RWPE2 (cell line): ENCODE measurements around the gene STX11.

Source experiments
- ATAC-seq: fragments of 200-7000 bp; cut with Tn5 transposase; 3 replicates; pipeline ENCODE4 v1.9.1; 2021; ENCODE audit warnings: low read depth
- DNase-seq: peaks from one replicate; pipeline ENCODE4 v3.0.0-alpha.2; 2020; ENCODE audit warnings: low spot score
- H3K27ac ChIP-seq: fragments of 450-650 bp; 2 replicates; pipeline ENCODE4 v1.5.1; 2017; ENCODE audit warnings: mild to moderate bottlenecking; ENCODE audit not compliant: poor library complexity, severe bottlenecking
- H3K27me3 ChIP-seq: fragments of 250-450 bp; sonication (Bioruptor Pico); 2 replicates; pipeline ENCODE4 v1.5.1; 2021; ENCODE audit warnings: mild to moderate bottlenecking, moderate library complexity; ENCODE audit not compliant: insufficient read depth, poor library complexity, severe bottlenecking
- H3K36me3 ChIP-seq: fragments of 250-450 bp; sonication (Bioruptor Pico); 2 replicates; pipeline ENCODE4 v1.5.1; 2020; ENCODE audit warnings: low read depth, mild to moderate bottlenecking, moderate library complexity
- H3K4me1 ChIP-seq: fragments of 250-450 bp; sonication (Bioruptor Pico); 2 replicates; pipeline ENCODE4 v1.5.1; 2021; ENCODE audit warnings: mild to moderate bottlenecking, moderate library complexity; ENCODE audit not compliant: insufficient read depth, poor library complexity, severe bottlenecking
- H3K4me3 ChIP-seq: fragments of 250-450 bp; sonication (Bioruptor Pico); 2 replicates; pipeline ENCODE4 v1.5.1; 2021; ENCODE audit warnings: mild to moderate bottlenecking, moderate library complexity; ENCODE audit not compliant: severe bottlenecking
- H3K9me3 ChIP-seq: fragments of 250-450 bp; sonication (Bioruptor Pico); 2 replicates; pipeline ENCODE4 v1.5.1; 2021; ENCODE audit warnings: mild to moderate bottlenecking, moderate library complexity; ENCODE audit not compliant: severe bottlenecking
- CTCF ChIP-seq: fragments of 450-650 bp; IDR thresholded peaks from one replicate; pipeline ENCODE4 v1.5.1; 2017; ENCODE audit warnings: mild to moderate bottlenecking, moderate library complexity; ENCODE audit not compliant: poor library complexity, severe bottlenecking

The STX11 gene

GRCh38 chr6:144202879-144203468 is 52.7 kb downstream of the STX11 start:
- Histone ChIP-seq H3K4me3 (no peak overlapping the region), H3K27me3 (no peaks in the 10 kb centered on the region), H3K4me1 (no peaks in the 10 kb centered on the region), H3K36me3 (no peaks in the 10 kb centered on the region), H3K27ac (no peak overlapping the region), H3K9me3 (peaks cover 5% of the 10 kb centered on the region)
- ATAC-seq (no peak), DNase-seq (no peak)
- no peak for TF ChIP-seq CTCF

GRCh38 chr6:144211160-144211559 is 60.8 kb downstream of the STX11 start:
- no peaks in the 10 kb centered on the region for H3K4me1 ChIP-seq
- no peaks in the 10 kb centered on the region for H3K36me3 ChIP-seq
- TF ChIP-seq CTCF: no peak
- H3K4me3 ChIP-seq: no peak overlapping the region
- H3K27me3 ChIP-seq: no peaks in the 10 kb centered on the region
- H3K9me3 ChIP-seq: no peaks in the 10 kb centered on the region
- H3K27ac ChIP-seq: no peak overlapping the region
- DNase-seq (no peak), ATAC-seq (no peak)

GRCh38 chr6:144213315-144213714 is 63.0 kb downstream of the STX11 start:
- Histone ChIP-seq H3K36me3 (no peaks in the 10 kb centered on the region), H3K4me3 (no peak overlapping the region), H3K27ac (no peak overlapping the region), H3K4me1 (no peaks in the 10 kb centered on the region), H3K9me3 (no peaks in the 10 kb centered on the region), H3K27me3 (no peaks in the 10 kb centered on the region)
- no peak for DNase-seq
- ATAC-seq: no peak
- TF ChIP-seq CTCF: no peak

GRCh38 chr6:144214029-144214428 is 63.7 kb downstream of the STX11 start:
- no peaks in the 10 kb centered on the region for H3K36me3 ChIP-seq
- ATAC-seq (no peak), DNase-seq (no peak)
- H3K27me3 ChIP-seq: no peaks in the 10 kb centered on the region
- no peak overlapping the region for H3K4me3 ChIP-seq
- no peak overlapping the region for H3K27ac ChIP-seq
- no peaks in the 10 kb centered on the region for H3K4me1 ChIP-seq
- H3K9me3 ChIP-seq: no peaks in the 10 kb centered on the region
- TF ChIP-seq CTCF: no peak

GRCh38 chr6:144214622-144215401 is 64.5 kb downstream of the STX11 start:
- DNase-seq (no peak), ATAC-seq (no peak)
- H3K4me3 ChIP-seq: no peak overlapping the region
- no peak for TF ChIP-seq CTCF
- no peaks in the 10 kb centered on the region for H3K9me3 ChIP-seq
- no peaks in the 10 kb centered on the region for H3K36me3 ChIP-seq
- H3K27ac ChIP-seq: no peak overlapping the region
- no peaks in the 10 kb centered on the region for H3K4me1 ChIP-seq
- H3K27me3 ChIP-seq: no peaks in the 10 kb centered on the region
